SK-N-MC (cell line): ENCODE measurements around the gene TPRG1.

Experiments
- EZH2 ChIP-seq: fragments of 200-600 bp; sonication (generic); IDR thresholded peaks from one replicate; pipeline ENCODE4 v1.6.1; 2017; ENCODE audit warnings: antibody characterized with exemption
- FOXP2 ChIP-seq: optimal IDR thresholded peaks from 2 replicates; pipeline ENCODE3; 2011; ENCODE audit warnings: mild to moderate bottlenecking, moderate library complexity; ENCODE audit not compliant: insufficient read depth; ENCODE audit errors: extremely low read length, control extremely low read depth
- POLR2AphosphoS5 ChIP-seq: IDR thresholded peaks from 2 replicates; pipeline ENCODE4 v1.6.1; 2012; ENCODE audit warnings: mild to moderate bottlenecking, low read depth, low read length, borderline replicate concordance

DNA sequence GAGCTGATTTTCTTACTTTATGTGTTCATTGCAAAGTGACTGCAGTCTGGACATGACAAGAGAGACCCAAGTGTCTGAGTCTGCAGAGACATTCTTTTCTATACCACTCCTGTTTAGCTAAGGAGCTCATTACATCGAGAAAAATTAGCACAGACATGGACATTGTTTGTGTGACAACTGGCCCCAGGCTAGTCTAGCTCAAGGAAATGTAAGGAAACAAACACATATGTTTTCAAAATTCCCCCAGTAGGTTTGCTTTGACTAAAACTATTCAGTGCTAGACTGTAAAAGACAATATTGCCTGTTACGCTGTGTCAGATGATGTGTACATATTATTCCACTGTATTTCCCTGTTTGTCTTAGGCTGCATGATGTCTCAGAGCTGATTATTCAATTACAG is 40.9 kb downstream of the TPRG1 start:
- no peak for TF ChIP-seq EZH2
- TF ChIP-seq POLR2AphosphoS5, result no peak
- no peak for TF ChIP-seq FOXP2
